ENCODE results near the gene BLCAP. TPM values are rescaled to one million over a fixed set of nuclear protein-coding genes. Genes with fewer than 3 reads are reported as not detected.

Gene BLCAP
- total and polyA plus RNA-seq, 2 of the 4 experiments (the other 2 are of a cell fraction), result 17.7 to 67.3 TPM

GRCh38 chr20:37562695-37563480 is 35.2 kb upstream of the BLCAP start:
- H2BK20ac ChIP-seq (ENCODE audit: low read depth, low read length), result no peak overlapping the region
- no TSS peak for BruUV-seq (replicated peaks)
- CTCF ChIA-PET, result no interaction called here
- no peaks in the 10 kb centered on the region for H3K9me3 ChIP-seq (ENCODE audit: control insufficient read depth, insufficient read depth, low read length)
- H3K18ac ChIP-seq (ENCODE audit: low read depth, low read length), result no peak overlapping the region
- peaks cover 7% of the 10 kb centered on the region; the same call in 1 of the 2 replicates for H4K20me1 ChIP-seq (ENCODE audit: insufficient read depth, low read length)
- H3K4me2 ChIP-seq (ENCODE audit: low read depth, low read length), result no peak overlapping the region
- H3K79me1 ChIP-seq (ENCODE audit: low read depth in 1 of 2, low read length in 2 of 2), result no peaks in the 10 kb centered on the region
- no peak overlapping the region for H3K4ac ChIP-seq (ENCODE audit: low read depth, low read length)
- WGBS, 2 experiments (ENCODE audit: extremely low coverage in 2 of 2, insufficient read length in 1 of 2), result no CpG with 5 or more reads among the region's 3 CpGs
- H2AK9ac ChIP-seq (replicated peaks; ENCODE audit: low read depth, low read length, poor library complexity), result no peak overlapping the region
- H3K36me3 ChIP-seq (ENCODE audit: control insufficient read depth, insufficient read depth, low read length), result no peaks in the 10 kb centered on the region
- H4K5ac ChIP-seq (ENCODE audit: low read depth, low read length), result no peak overlapping the region
- no peak overlapping the region for H3K9ac ChIP-seq (ENCODE audit: low read depth, low read length)
- ATAC-seq (ENCODE audit: low read depth) (no peak), DNase-seq (no peak)
- no peak overlapping the region for H3K56ac ChIP-seq (ENCODE audit: extremely low read depth, insufficient read depth, low read length)
- H3K4me1 ChIP-seq (ENCODE audit: control insufficient read depth, insufficient read depth, low read length), result no peaks in the 10 kb centered on the region; the same call in 1 of the 2 replicates
- H3K4me3 ChIP-seq (ENCODE audit: insufficient read depth, low read depth, low read length), result no peak overlapping the region
- H2BK120ac ChIP-seq (ENCODE audit: low read depth, low read length), result no peak overlapping the region
- no peak overlapping the region for H3K27ac ChIP-seq (ENCODE audit: insufficient read depth, low read length)
- no peak overlapping the region for H4K91ac ChIP-seq (ENCODE audit: insufficient read depth, low read depth, low read length)
- H2AFZ ChIP-seq (replicated peaks; ENCODE audit: low read length, poor library complexity), result no peak overlapping the region
- no peak overlapping the region for H4K8ac ChIP-seq (ENCODE audit: low read depth in 2 of 2, low read length in 2 of 2)
- TF ChIP-seq NFE2L2 (IDR thresholded peaks at IDR 0.05; ENCODE audit: low read depth, low read length) (no peak), BHLHE40 (IDR thresholded peaks at IDR 0.05; ENCODE audit: low read depth, low read length) (no peak), ELK1 (IDR thresholded peaks at IDR 0.05; ENCODE audit: borderline replicate concordance, low read depth, low read length) (no peak), RFX5 (IDR thresholded peaks at IDR 0.05; ENCODE audit: low read depth, low read length) (no peak), CEBPB (IDR thresholded peaks at IDR 0.05; ENCODE audit: low read depth, low read length) (no peak), RCOR1 (IDR thresholded peaks at IDR 0.05; ENCODE audit: insufficient replicate concordance, low read length) (no peak), MAFK (IDR thresholded peaks at IDR 0.05; ENCODE audit: low read depth, low read length) (no peak), USF2 (IDR thresholded peaks at IDR 0.05; ENCODE audit: low read depth, low read length) (no peak), POLR2A (IDR thresholded peaks at IDR 0.05; ENCODE audit: low read depth, low read length) (no peak), MAZ (IDR thresholded peaks at IDR 0.05; ENCODE audit: borderline replicate concordance, low read depth, low read length) (no peak), CHD1 (IDR thresholded peaks at IDR 0.05; ENCODE audit: low read depth, low read length) (no peak), MXI1 (IDR thresholded peaks at IDR 0.05; ENCODE audit: borderline replicate concordance, low read depth, low read length) (no peak), RAD21 (IDR thresholded peaks at IDR 0.05; ENCODE audit: low read length) (no peak), SMC3 (IDR thresholded peaks at IDR 0.05; ENCODE audit: low read depth, low read length) (no peak), CTCF (conservative IDR thresholded peaks at IDR 0.05; ENCODE audit: low read depth, low read length) (no peak), FOS (IDR thresholded peaks at IDR 0.05; ENCODE audit: low read depth, low read length) (no peak)
- H3K23ac ChIP-seq (ENCODE audit: low read depth, low read length), result no peak overlapping the region
- no peaks in the 10 kb centered on the region for H3K9me1 ChIP-seq (ENCODE audit: insufficient read depth, low read length)
- POLR2A ChIA-PET (ENCODE audit: unreplicated experiment), result no interaction called here
- in situ Hi-C loops (cut with MboI; ENCODE audit: low sequenced_read_pairs), result loop anchor here (10.0 kb wide), 2 partner anchors 492 to 662 kb away; no protein-coding TSS in a partner anchor
- no peak overlapping the region for H2AK5ac ChIP-seq (ENCODE audit: low read depth, low read length)
- no peak overlapping the region for H2BK15ac ChIP-seq (ENCODE audit: low read depth, low read length)
- H3K27me3 ChIP-seq (ENCODE audit: control insufficient read depth, insufficient read depth, low read length), result peaks cover 53% of the 10 kb centered on the region
- no peak overlapping the region for H3K14ac ChIP-seq (replicated peaks; ENCODE audit: low read depth, low read length)
- no peak overlapping the region for H2BK5ac ChIP-seq (ENCODE audit: low read depth, low read length, poor library complexity, severe bottlenecking)
- dilution Hi-C loops (cut with HindIII; ENCODE audit: low sequenced_read_pairs, unreplicated experiment), result no loop called here
- intact Hi-C loops (cut with micrococcal nuclease), result no loop called here
